Parathyroid adenoma (tissue), 2 donors: Measurements from ENCODE around the gene TSPEAR.

ENCODE experiments used
- H2AFZ ChIP-seq: fragments of 300-600 bp; sonication (generic); one replicate; pipeline ENCODE4 v1.7.0; 2017; ENCODE audit warnings: antibody characterized with exemption, mild to moderate bottlenecking
- H3K27ac ChIP-seq: fragments of 300-600 bp; sonication (generic); one replicate; pipeline ENCODE4 v1.7.0; 2017
- H3K27me3 ChIP-seq: fragments of 300-600 bp; sonication (generic); one replicate; pipeline ENCODE4 v1.7.0; 2017; ENCODE audit warnings: low read length; ENCODE audit not compliant: control insufficient read depth, insufficient read depth
- H3K36me3 ChIP-seq: fragments of 300-600 bp; sonication (generic); one replicate; pipeline ENCODE4 v1.7.0; 2017; ENCODE audit warnings: low read length; ENCODE audit not compliant: control insufficient read depth, insufficient read depth
- H3K4me1 ChIP-seq: fragments of 300-600 bp; sonication (generic); one replicate; pipeline ENCODE4 v1.7.0; 2017; ENCODE audit warnings: control low read depth
- H3K4me2 ChIP-seq: fragments of 300-600 bp; sonication (generic); one replicate; pipeline ENCODE4 v1.7.0; 2017; ENCODE audit warnings: low read length
- H3K4me3 ChIP-seq: fragments of 300-600 bp; sonication (generic); one replicate; pipeline ENCODE4 v1.7.0; 2017; ENCODE audit warnings: low read depth, low read length
- H3K79me2 ChIP-seq: fragments of 300-600 bp; sonication (generic); one replicate; pipeline ENCODE4 v1.7.0; 2017; ENCODE audit warnings: control low read depth
- H3K9ac ChIP-seq: fragments of 300-600 bp; sonication (generic); one replicate; pipeline ENCODE4 v1.7.0; 2017; ENCODE audit warnings: mild to moderate bottlenecking
- H3K9me3 ChIP-seq: fragments of 300-600 bp; sonication (generic); one replicate; pipeline ENCODE4 v1.7.0; 2017; ENCODE audit warnings: low read length; ENCODE audit not compliant: control insufficient read depth
- CTCF ChIP-seq: fragments of 300-600 bp; sonication (generic); IDR thresholded peaks from one replicate; pipeline ENCODE4 v1.7.0; 2017; ENCODE audit warnings: antibody characterized with exemption, mild to moderate bottlenecking
- donor health status: primary hyperparathyroidism.

TSPEAR gene

DNA sequence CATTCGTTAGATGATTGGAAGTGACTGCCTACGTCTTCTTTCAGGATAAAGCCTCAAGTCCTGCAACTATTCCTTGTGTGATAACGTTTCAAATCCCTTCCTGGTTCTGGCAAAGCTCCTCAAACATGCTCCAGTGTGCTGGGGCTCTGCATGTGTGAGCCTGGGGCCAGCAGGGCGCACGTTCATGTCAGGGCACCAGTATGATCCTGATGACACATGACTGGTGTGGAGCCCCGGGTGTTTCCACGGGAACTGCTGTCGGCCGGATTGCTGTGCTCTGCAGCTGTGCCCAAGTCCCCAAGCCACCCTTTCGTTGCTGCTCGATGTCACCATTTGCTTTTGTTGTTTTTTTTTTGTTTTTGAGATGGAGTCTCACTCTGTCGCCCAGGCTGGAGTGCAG lies 192.7 kb downstream of the TSPEAR start:
- no peak overlapping the region for H3K4me2 ChIP-seq
- no peaks in the 10 kb centered on the region for H3K79me2 ChIP-seq
- no peaks in the 10 kb centered on the region for H3K27me3 ChIP-seq
- H3K4me3 ChIP-seq: no peak overlapping the region
- no peaks in the 10 kb centered on the region for H3K9me3 ChIP-seq
- H2AFZ ChIP-seq: no peak overlapping the region
- TF ChIP-seq CTCF: no peak
- no peaks in the 10 kb centered on the region for H3K4me1 ChIP-seq
- H3K36me3 ChIP-seq: no peaks in the 10 kb centered on the region
- no peak overlapping the region for H3K27ac ChIP-seq
- H3K9ac ChIP-seq: no peak overlapping the region

DNA sequence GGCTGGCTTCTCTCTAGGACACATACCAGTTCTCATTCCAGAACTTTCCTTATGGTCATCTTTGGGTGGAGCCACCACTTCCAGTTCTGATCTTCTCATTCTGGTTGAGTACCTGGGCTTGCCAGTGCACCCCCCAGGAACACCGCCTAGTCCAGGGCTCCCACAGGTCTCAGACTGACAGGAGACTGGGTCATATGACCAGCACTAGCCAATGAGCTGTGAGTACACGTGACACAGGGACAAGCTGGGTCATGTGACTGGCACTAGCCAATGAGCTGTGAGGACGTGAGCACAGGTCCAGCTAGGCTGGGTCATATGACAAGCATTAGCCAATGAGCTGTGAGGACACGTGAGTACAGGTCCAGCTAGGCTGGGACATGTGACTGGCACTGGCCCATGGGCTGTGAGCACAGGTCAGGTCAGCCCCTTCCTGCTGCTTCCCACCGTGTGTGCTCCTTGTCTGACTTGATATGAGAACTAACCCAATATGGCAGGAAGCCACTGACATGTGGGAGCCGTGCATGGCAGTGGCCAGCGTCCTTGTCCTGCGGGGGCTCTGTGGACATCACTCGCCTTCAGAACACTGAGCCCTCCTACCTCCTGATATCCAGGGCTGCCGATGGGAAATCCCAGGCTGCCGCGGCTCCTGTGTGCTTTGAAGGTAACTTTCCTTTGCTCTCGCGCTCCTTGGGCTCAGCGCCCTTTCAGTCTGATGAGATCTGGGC lies 194.0 kb downstream of the TSPEAR start:
- Histone ChIP-seq H3K79me2 (no peaks in the 10 kb centered on the region), H3K36me3 (no peaks in the 10 kb centered on the region), H3K4me2 (no peak overlapping the region), H3K4me3 (no peak overlapping the region), H3K27me3 (no peaks in the 10 kb centered on the region), H2AFZ (no peak overlapping the region), H3K27ac (no peak overlapping the region), H3K4me1 (no peaks in the 10 kb centered on the region), H3K9me3 (no peaks in the 10 kb centered on the region), H3K9ac (no peak overlapping the region)
- no peak for TF ChIP-seq CTCF

DNA sequence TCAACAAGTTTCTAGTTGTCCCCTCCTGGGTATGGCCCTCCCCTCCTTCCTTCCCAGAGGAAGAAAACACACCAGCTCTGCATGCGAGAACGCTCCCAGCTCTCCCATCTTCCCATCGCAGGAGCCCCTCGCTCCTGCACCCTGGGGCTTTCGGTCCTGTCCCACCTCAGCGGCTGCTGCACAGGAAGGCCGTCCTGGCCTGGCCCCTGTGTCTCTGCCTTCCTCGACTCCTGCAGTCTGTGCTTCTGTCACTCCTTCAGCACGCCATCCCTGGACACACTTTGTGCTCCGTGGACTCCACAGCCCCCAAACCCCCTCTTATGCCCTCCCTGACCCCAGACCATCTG lies 194.6 kb downstream of the TSPEAR start:
- TF ChIP-seq CTCF: no peak
- no peak overlapping the region for H3K4me3 ChIP-seq
- no peaks in the 10 kb centered on the region for H3K4me1 ChIP-seq
- no peak overlapping the region for H3K4me2 ChIP-seq
- H2AFZ ChIP-seq: no peak overlapping the region
- H3K27me3 ChIP-seq: no peaks in the 10 kb centered on the region
- H3K9me3 ChIP-seq: no peaks in the 10 kb centered on the region
- no peaks in the 10 kb centered on the region for H3K79me2 ChIP-seq
- H3K9ac ChIP-seq: no peak overlapping the region
- no peaks in the 10 kb centered on the region for H3K36me3 ChIP-seq
- no peak overlapping the region for H3K27ac ChIP-seq

DNA sequence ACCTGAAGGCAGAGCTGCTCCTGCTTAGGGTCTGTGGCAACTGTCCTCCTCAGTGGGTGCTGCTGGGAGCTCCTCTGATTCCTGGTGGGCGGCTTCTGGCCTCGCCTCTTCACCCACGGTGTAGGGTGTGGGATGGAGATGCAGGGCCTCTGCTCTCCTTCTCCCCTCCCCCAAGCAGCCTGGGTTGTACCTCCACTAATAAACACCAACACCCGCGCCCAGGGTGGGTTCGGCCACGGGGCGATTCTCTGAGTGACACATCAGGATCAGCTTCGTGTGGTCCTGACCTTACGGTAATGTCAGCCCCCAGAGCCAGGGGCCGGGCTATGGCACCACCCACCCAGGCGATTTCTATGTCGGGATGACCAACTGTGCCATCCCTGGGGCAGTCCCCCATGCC lies 195.0 kb downstream of the TSPEAR start:
- Histone ChIP-seq H3K36me3 (no peaks in the 10 kb centered on the region), H2AFZ (no peak overlapping the region), H3K9me3 (no peaks in the 10 kb centered on the region), H3K27me3 (no peaks in the 10 kb centered on the region), H3K4me1 (no peaks in the 10 kb centered on the region), H3K4me2 (no peak overlapping the region), H3K79me2 (no peaks in the 10 kb centered on the region), H3K9ac (no peak overlapping the region), H3K4me3 (no peak overlapping the region), H3K27ac (no peak overlapping the region)
- no peak for TF ChIP-seq CTCF
